Activated T-helper 17 cell treated with anti-CD3 and anti-CD28 coated beads, Interleukin-2, amount 50 U/mL, for 72 hours (primary cell): ENCODE measurements around the gene C7orf25. TPM values are rescaled to one million over a fixed set of nuclear protein-coding genes. Genes with fewer than 3 reads are reported as not detected.

Experiments
- ATAC-seq: fragments of 150-1000 bp; cut with Tn5 transposase; replicated peaks from 2 replicates; pipeline ENCODE4 v1.10.0; 2021; ENCODE audit warnings: mild to moderate bottlenecking, moderate library complexity
- H3K27ac Mint-ChIP-seq: one replicate; pipeline ENCODE4 v1.8.0; 2022; ENCODE audit warnings: mixed read lengths
- H3K27me3 Mint-ChIP-seq: one replicate; pipeline ENCODE4 v1.8.0; 2022; ENCODE audit warnings: mixed read lengths
- H3K36me3 Mint-ChIP-seq: one replicate; pipeline ENCODE4 v1.8.0; 2022; ENCODE audit warnings: low read depth, mild to moderate bottlenecking, mixed read lengths
- H3K4me1 Mint-ChIP-seq: one replicate; pipeline ENCODE4 v1.8.0; 2022; ENCODE audit warnings: mixed read lengths
- H3K4me3 Mint-ChIP-seq: one replicate; pipeline ENCODE4 v1.8.0; 2022; ENCODE audit warnings: mild to moderate bottlenecking, mixed read lengths
- H3K9me3 Mint-ChIP-seq: one replicate; pipeline ENCODE4 v1.8.0; 2022; ENCODE audit warnings: mixed read lengths
- total RNA-seq, 2 donors: library from RNA; stranded (reverse); gene quantifications; one replicate each; pipeline ENCODE4 v1.2.3, GENCODE V29; 2022

C7orf25 gene
- total RNA-seq, 2 donors from 2014 or later, result 2.4 to 3.9 TPM

DNA sequence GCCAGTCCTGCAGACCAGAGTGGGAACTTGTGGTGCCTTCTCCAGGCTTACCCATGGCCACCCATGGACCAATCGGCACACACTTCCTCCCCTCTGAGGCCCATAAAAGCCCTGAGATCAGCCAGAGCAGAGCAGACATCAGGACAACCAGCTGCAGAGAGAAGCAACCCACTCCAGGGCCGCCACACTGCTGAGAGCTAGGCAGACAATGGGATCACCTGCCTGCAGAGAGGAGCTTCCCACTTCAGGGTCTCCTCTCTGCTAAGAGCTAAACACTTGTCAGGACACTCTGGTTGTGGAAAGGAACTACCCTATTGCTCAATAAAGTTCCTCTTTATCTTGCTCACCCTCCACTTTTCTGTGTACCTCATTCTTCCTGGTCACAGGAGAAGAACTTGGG is 34.0 kb downstream of the C7orf25 start:
- H3K27ac Mint-ChIP-seq, result no peak overlapping the region
- H3K9me3 Mint-ChIP-seq, result no peaks in the 10 kb centered on the region
- ATAC-seq, result no peak
- H3K4me3 Mint-ChIP-seq, result no peak overlapping the region
- H3K36me3 Mint-ChIP-seq, result no peaks in the 10 kb centered on the region
- H3K4me1 Mint-ChIP-seq, result no peaks in the 10 kb centered on the region
- peaks cover 6% of the 10 kb centered on the region for H3K27me3 Mint-ChIP-seq

DNA sequence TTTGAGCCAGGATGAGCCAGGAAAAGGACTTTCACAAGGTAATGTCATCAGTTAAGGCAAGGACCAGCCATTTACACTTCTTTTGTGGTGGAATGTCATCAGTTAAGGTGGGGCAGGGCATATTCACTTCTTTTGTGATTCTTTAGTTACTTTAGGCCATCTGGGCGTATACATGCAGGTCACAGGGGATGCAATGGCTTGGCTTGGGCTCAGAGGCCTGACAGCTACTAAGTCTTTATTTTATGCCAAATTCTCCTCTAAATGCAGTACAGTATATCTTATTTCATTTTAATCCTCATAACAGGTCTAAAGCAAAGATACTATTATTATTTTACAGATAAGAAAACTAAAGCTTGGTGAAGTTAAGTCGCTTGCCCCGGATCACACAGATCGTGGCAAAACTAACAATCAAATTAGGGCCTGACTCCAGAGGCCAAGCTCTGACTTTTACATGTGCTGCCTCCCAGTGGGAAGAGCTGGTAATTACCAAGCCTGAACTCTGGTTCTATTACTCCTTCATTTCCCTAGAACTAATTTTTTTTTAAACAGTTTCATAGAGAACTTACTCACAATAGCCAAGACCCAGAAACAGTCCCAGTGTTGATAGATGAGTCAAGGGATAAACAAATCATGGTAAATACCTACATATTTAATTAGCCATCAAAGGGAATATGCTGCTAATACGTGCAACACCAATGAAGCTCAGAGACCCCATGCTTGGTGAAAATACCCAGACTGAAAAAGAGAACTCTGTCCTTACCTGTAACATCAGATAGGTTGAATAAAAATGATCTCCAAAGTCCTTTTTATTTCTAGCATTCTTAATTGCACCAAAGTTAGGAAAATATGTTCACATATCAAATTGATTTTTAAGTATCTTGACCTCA is 35.4 kb downstream of the C7orf25 start:
- Mint-ChIP-seq H3K9me3 (no peaks in the 10 kb centered on the region), H3K36me3 (no peaks in the 10 kb centered on the region), H3K27ac (no peak overlapping the region), H3K27me3 (peaks cover 6% of the 10 kb centered on the region), H3K4me3 (no peak overlapping the region), H3K4me1 (no peaks in the 10 kb centered on the region)
- ATAC-seq, result peak; percentile 82

DNA sequence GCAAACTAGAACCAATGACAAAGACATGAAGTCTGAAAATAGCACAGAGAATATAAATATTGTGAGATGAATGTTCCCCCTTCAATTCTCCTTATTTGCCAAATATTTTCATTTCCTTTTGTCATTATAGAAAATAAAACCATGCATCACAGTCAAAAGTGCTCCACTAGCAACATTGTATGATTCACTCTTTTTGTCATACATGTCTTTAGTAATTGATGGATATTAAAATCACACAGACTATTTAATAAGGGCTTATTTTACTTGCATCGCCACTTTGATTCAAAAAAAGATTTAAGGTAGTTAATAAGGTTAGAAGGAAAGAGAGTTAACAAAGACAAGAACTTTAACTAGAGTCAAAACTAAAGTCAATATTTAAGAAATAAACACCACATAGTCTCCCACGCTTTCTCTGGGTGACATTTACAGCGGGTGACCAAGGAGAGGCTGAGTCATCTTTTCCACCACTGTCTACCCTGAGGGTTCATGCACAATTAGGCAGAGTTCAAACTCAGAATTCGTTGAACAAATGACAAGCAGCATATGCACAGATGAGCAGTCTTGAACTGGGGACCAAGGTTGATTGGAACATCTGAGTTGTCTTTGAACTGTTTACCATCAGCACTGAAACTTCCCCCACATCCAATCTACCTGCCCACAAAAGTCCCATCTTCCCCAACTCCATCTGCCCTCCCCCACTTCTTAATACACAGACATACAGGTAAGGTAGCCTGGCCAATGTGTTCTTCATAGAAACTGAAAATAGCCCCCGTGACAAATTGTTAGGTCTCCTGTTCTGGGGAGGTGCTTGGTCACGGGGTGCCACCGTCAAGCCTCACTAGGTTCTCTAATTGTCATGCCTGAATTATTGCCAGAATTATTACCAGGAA is 42.5 kb downstream of the C7orf25 start:
- Mint-ChIP-seq H3K4me3 (peak overlapping the region; percentile 34), H3K4me1 (peaks cover 18% of the 10 kb centered on the region), H3K9me3 (peaks cover 4% of the 10 kb centered on the region), H3K27ac (peak overlapping the region; percentile 93), H3K36me3 (peaks cover 7% of the 10 kb centered on the region), H3K27me3 (peaks cover 17% of the 10 kb centered on the region)
- peak; percentile 95 for ATAC-seq

DNA sequence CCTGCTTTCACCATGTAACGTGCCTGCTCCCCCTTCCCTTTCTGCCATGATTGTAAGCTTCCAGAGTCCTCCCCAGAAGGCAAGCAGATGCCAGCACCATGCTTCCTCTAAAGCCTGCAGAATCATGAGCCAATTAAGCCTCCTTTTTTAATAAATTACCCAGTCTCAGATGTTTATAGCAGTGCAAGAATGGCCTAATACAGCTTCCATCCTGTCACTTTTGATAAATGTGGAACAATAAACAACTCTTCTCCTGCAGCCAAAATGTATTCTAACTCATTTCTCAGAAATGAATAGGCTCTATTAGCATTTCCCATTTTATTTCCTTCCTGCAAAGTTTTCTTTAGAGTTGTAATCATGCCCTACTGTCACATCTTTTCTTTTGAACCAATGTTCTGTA is 43.4 kb downstream of the C7orf25 start:
- Mint-ChIP-seq H3K27ac (peak overlapping the region; percentile 93), H3K4me3 (peak overlapping the region; percentile 34), H3K4me1 (peaks cover 18% of the 10 kb centered on the region), H3K9me3 (peaks cover 7% of the 10 kb centered on the region), H3K36me3 (peaks cover 7% of the 10 kb centered on the region), H3K27me3 (peaks cover 17% of the 10 kb centered on the region)
- ATAC-seq, result no peak

Other genes starting within 250 kb of the C7orf25 start
- 100 to 1,000 TPM; 124 to 179 TPM for gene PSMA2, start 20.1 kb upstream of the C7orf25 start, total RNA-seq
- gene MRPL32, start 20.3 kb upstream of the C7orf25 start, total RNA-seq, result 10 to 100 TPM; 40.5 to 68.7 TPM
- not detected for gene HECW1, start 200.6 kb upstream of the C7orf25 start, total RNA-seq